ENCODE measurements around the gene MATN1.

Gene MATN1

GRCh38 chr1:30715216-30715615 lies 8.2 kb downstream of the MATN1 start:
- no peak for DNase-seq

GRCh38 chr1:30714536-30715090 lies 8.8 kb downstream of the MATN1 start:
- no peak for DNase-seq

GRCh38 chr1:30714025-30714424 lies 9.4 kb downstream of the MATN1 start:
- no peak for DNase-seq

- no peak for DNase-seq
Observed at GRCh38 chr1:30713311-30713710, 10.1 kb downstream of the MATN1 start.

GRCh38 chr1:30712583-30712982 lies 10.8 kb downstream of the MATN1 start:
- no peak for DNase-seq

GRCh38 chr1:30710407-30710806 lies 13.0 kb downstream of the MATN1 start:
- no peak for DNase-seq

GRCh38 chr1:30708361-30708728 lies 15.0 kb downstream of the MATN1 start:
- no peak for DNase-seq

- DNase-seq, result no peak
Observed at GRCh38 chr1:30707412-30708360, 15.7 kb downstream of the MATN1 start.

- DNase-seq, result no peak
Observed at GRCh38 chr1:30706528-30706927, 16.9 kb downstream of the MATN1 start.

- no peak for DNase-seq
Observed at GRCh38 chr1:30705698-30706097, 17.7 kb downstream of the MATN1 start.

- DNase-seq, result no peak
Observed at GRCh38 chr1:30704765-30705509, 18.4 kb downstream of the MATN1 start.

- no peak for DNase-seq
Observed at GRCh38 chr1:30704271-30704670, 19.1 kb downstream of the MATN1 start.

GRCh38 chr1:30702823-30703222 lies 20.6 kb downstream of the MATN1 start:
- no peak for DNase-seq

GRCh38 chr1:30701258-30701633 lies 22.1 kb downstream of the MATN1 start:
- no peak for DNase-seq

- DNase-seq, result no peak
Observed at GRCh38 chr1:30700528-30701257, 22.7 kb downstream of the MATN1 start.

- no peak for DNase-seq
Observed at GRCh38 chr1:30699762-30700161, 23.6 kb downstream of the MATN1 start.

- no peak for DNase-seq
Observed at GRCh38 chr1:30698401-30698981, 24.9 kb downstream of the MATN1 start.

GRCh38 chr1:30697571-30698376 lies 25.6 kb downstream of the MATN1 start:
- DNase-seq, result no peak

- DNase-seq, result no peak
Observed at GRCh38 chr1:30696831-30697230, 26.6 kb downstream of the MATN1 start.

GRCh38 chr1:30695439-30695841 lies 27.9 kb downstream of the MATN1 start:
- no peak for DNase-seq

- no peak for DNase-seq
Observed at GRCh38 chr1:30694280-30695175, 28.9 kb downstream of the MATN1 start.

Measured in DMS 273 treated with DMSO at 0.1 percent for 48 hours (cell line).